Fibroblast of the aortic adventitia (primary cell): ENCODE results near the gene DMD. TPM values are rescaled to one million over a fixed set of nuclear protein-coding genes. Genes with fewer than 3 reads are reported as not detected.

ENCODE experiments used
- DNase-seq: peaks from one replicate; pipeline ENCODE4 v3.0.0-alpha.2; 2010; ENCODE audit warnings: low read depth
- H3K4me3 ChIP-seq: 2 replicates; pipeline ENCODE4 v1.5.1; 2011; ENCODE audit warnings: low read depth, mild to moderate bottlenecking, control low read depth, low read length, moderate library complexity
- CTCF ChIP-seq: IDR thresholded peaks from 2 replicates; pipeline ENCODE4 v1.5.1; 2011; ENCODE audit warnings: mild to moderate bottlenecking, low read length, control low read depth, inconsistent platforms; ENCODE audit not compliant: insufficient read depth
- total RNA-seq: library from RNA; depleted of rRNA; stranded (reverse); fragments of >200 nt; gene quantifications from 2 replicates; pipeline ENCODE4 v1.2.3, GENCODE V29; 2012; ENCODE audit warnings: low replicate concordance

Gene DMD
- total RNA-seq, 1 donor, result 10.3 TPM

- no peak for TF ChIP-seq CTCF
- DNase-seq, result no peak
- no peak overlapping the region for H3K4me3 ChIP-seq
These were observed 790.1 kb downstream of the DMD start for GRCh38 chrX:32421266-32421665.

- H3K4me3 ChIP-seq, result no peak overlapping the region
- no peak for DNase-seq
- no peak for TF ChIP-seq CTCF
These were observed 803.0 kb downstream of the DMD start for GRCh38 chrX:32408389-32408788.

- DNase-seq, result no peak
- TF ChIP-seq CTCF, result no peak
These were observed 813.7 kb downstream of the DMD start for GRCh38 chrX:32397562-32398216.

GRCh38 chrX:32395878-32396277, 815.5 kb downstream of the DMD start:
- no peak for TF ChIP-seq CTCF
- no peak overlapping the region for H3K4me3 ChIP-seq
- no peak for DNase-seq

More at GRCh38 chrX:32397562-32398216, 813.7 kb downstream of the DMD start:
- H3K4me3 ChIP-seq, result no peak overlapping the region

- no peak for TF ChIP-seq CTCF
- DNase-seq, result no peak
- no peak overlapping the region for H3K4me3 ChIP-seq
These were observed 818.7 kb downstream of the DMD start for GRCh38 chrX:32392655-32393054.

GRCh38 chrX:32370456-32371205, 840.7 kb downstream of the DMD start:
- no peak for TF ChIP-seq CTCF
- H3K4me3 ChIP-seq, result no peak overlapping the region
- no peak for DNase-seq
